ENCODE measurements around the gene CPTP. TPM values are rescaled to one million over a fixed set of nuclear protein-coding genes. Genes with fewer than 3 reads are reported as not detected.

The CPTP gene
- total and polyA plus RNA-seq, 10 of the 15 experiments (the other 5 are each of a cell fraction or from before 2014, with no cell fraction given) = 0.06 to 24.3 (median 10.0) TPM

DNA sequence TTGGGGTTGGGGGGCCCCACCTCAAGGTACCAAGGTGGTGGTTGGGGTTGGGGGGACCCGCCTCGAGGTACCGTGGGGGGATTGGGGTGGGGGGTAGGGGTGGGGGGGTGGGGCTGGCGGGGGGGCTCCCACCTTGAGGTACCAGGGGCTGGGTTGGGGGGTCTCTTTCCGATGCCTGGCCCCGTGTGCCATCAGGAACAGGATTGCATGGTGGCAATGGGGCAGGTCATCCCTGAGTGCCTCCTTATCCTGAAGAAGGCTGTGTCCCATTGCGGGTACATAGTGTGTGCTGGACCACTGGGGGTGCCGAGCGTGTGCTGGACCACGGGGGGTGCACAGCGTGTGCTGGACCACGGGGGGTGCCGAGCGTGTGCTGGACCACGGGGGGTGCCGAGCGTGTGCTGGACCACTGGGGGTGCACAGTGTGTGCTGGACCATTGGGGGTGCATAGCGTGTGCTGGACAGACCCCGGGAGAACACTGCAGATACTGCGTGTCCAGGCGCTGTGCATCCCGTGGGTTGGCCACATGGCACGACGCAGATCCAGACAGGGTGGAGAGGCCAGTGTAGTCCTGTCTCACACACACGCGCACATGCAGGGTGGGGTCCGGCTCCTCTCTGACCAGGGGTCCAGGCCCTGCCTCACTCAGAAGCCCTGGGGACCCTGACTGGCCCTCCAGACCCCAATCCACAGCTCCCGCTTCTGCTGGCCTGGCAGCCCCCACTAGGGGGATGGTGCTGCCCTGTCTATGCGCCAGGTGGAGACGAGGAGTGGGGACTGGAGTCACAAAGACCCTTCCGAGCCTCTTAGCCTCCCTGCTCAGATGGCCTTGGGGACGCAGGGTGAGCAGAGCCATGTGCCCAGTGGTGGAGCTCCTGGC is 40.1 kb upstream of the CPTP start:
- WGBS (ENCODE audit: insufficient coverage, insufficient replicate concordance, low lambda C conversion rate, missing lambda C conversion rate) = 66% methylated on average over 28 of the region's 32 CpGs
- no peaks in the 10 kb centered on the region for H3K36me3 ChIP-seq (ENCODE audit: control insufficient read depth in 2 of 2, insufficient read depth in 2 of 2, low read length in 1 of 2)
- BruUV-seq (replicated peaks) = no TSS peak
- FAIRE-seq (no peak), DNase-seq (ENCODE audit: low read depth, low spot score) (no peak), ATAC-seq (no peak)
- no peak for TF ChIP-seq YBX1 (IDR thresholded peaks at IDR 0.05)
- TF ChIP-seq BHLHE40 (IDR thresholded peaks at IDR 0.05; ENCODE audit: borderline replicate concordance in 1 of 2, low read depth in 2 of 2, low read length in 1 of 2) = no peak
- no peak for TF ChIP-seq RELA (IDR thresholded peaks at IDR 0.05; ENCODE audit: borderline replicate concordance, partially characterized antibody)
- TF ChIP-seq ZNF207 (IDR thresholded peaks at IDR 0.05; ENCODE audit: borderline replicate concordance) = no peak
- TF ChIP-seq POLR2A (IDR thresholded peaks at IDR 0.05; ENCODE audit: low read depth, low read length) = no peak
- TF ChIP-seq, protein P1, sequence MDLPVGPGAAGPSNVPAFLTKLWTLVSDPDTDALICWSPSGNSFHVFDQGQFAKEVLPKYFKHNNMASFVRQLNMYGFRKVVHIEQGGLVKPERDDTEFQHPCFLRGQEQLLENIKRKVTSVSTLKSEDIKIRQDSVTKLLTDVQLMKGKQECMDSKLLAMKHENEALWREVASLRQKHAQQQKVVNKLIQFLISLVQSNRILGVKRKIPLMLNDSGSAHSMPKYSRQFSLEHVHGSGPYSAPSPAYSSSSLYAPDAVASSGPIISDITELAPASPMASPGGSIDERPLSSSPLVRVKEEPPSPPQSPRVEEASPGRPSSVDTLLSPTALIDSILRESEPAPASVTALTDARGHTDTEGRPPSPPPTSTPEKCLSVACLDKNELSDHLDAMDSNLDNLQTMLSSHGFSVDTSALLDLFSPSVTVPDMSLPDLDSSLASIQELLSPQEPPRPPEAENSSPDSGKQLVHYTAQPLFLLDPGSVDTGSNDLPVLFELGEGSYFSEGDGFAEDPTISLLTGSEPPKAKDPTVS (IDR thresholded peaks at IDR 0.05; ENCODE audit: low read depth, low read length) = no peak
- no peak for TF ChIP-seq PAX5 (IDR thresholded peaks at IDR 0.05; ENCODE audit: borderline replicate concordance, low read depth, low read length)
- ChIA-PET CTCF (no interaction called here), RAD21 (ENCODE audit: unreplicated experiment) (no interaction called here), SMC1A (ENCODE audit: uncharacterized antibody, unreplicated experiment) (interaction anchor here (1.0 kb wide), 1 partner anchor 162 kb away, joined by 3 read pairs; no protein-coding TSS in a partner anchor), POLR2A (interaction anchor here (0.6 to 1.0 kb wide), 2 partner anchors 39 to 270 kb away, joined by 3 read pairs; no protein-coding TSS in a partner anchor)
- no peak overlapping the region for H2AFZ ChIP-seq (ENCODE audit: control insufficient read depth, low read depth, low read length)
- H4K20me1 ChIP-seq (ENCODE audit: control insufficient read depth, insufficient read depth) = no peaks in the 10 kb centered on the region
- H3K9me3 ChIP-seq (replicated peaks; ENCODE audit: control insufficient read depth, insufficient read depth, low read length) = no peaks in the 10 kb centered on the region
- no peak overlapping the region for H3K4me3 ChIP-seq
- no peaks in the 10 kb centered on the region for H3K27me3 ChIP-seq (replicated peaks in 1 of 2; ENCODE audit: control insufficient read depth in 2 of 2, insufficient read depth in 2 of 2, low read length in 1 of 2)
- H3K27ac ChIP-seq (ENCODE audit: control insufficient read depth, insufficient read depth) = no peak overlapping the region
- no peak overlapping the region for H3K4me2 ChIP-seq (ENCODE audit: control insufficient read depth, insufficient read depth)
- in situ Hi-C loops (cut with MboI) = no loop called here
- H3K9ac ChIP-seq (ENCODE audit: control insufficient read depth, insufficient read depth, low read length) = no peak overlapping the region
- H3K4me1 ChIP-seq (ENCODE audit: control insufficient read depth, insufficient read depth, low read length) = no peaks in the 10 kb centered on the region
- no peaks in the 10 kb centered on the region for H3K79me2 ChIP-seq (ENCODE audit: control insufficient read depth, insufficient read depth, low read length)
- intact Hi-C loops (cut with micrococcal nuclease; ENCODE audit: unreplicated experiment) = no loop called here

Data from GM12878 (cell line).